OCI-LY1 (cell line): Measurements from ENCODE around the gene UBQLN4.

Experiments
- H2AFZ ChIP-seq: fragments of 200-600 bp; sonication (generic), shearing (Covaris generic); 2 replicates; pipeline ENCODE4 v1.6.0; 2014; ENCODE audit warnings: antibody characterized with exemption, mild to moderate bottlenecking, low read length
- H3F3A ChIP-seq: fragments of 200-600 bp; sonication (generic), shearing (Covaris generic); 2 replicates; pipeline ENCODE4 v1.6.0; 2014; ENCODE audit warnings: mild to moderate bottlenecking, antibody characterized with exemption, low read length, moderate library complexity; ENCODE audit not compliant: insufficient read depth
- H3K27ac ChIP-seq: fragments of 200-600 bp; sonication (generic); 2 replicates; pipeline ENCODE4 v1.5.1; 2014; ENCODE audit warnings: low read length, mixed run types, mild to moderate bottlenecking, low read depth; ENCODE audit not compliant: poor library complexity, severe bottlenecking
- H3K27me3 ChIP-seq: fragments of 200-600 bp; sonication (generic); 2 replicates; pipeline ENCODE4 v1.6.0; 2014; ENCODE audit warnings: antibody characterized with exemption, mild to moderate bottlenecking, low read length, moderate library complexity; ENCODE audit not compliant: insufficient read depth
- H3K36me3 ChIP-seq: fragments of 200-600 bp; sonication (generic); 2 replicates; pipeline ENCODE4 v1.6.1; 2014; ENCODE audit warnings: mild to moderate bottlenecking, antibody characterized with exemption, low read length, moderate library complexity, mixed read lengths; ENCODE audit not compliant: insufficient read depth
- H3K4me1 ChIP-seq: fragments of 200-600 bp; sonication (generic); 2 replicates; pipeline ENCODE4 v1.5.1; 2014; ENCODE audit warnings: mild to moderate bottlenecking, low read length, moderate library complexity; ENCODE audit not compliant: insufficient read depth, severe bottlenecking
- H3K4me2 ChIP-seq: fragments of 200-600 bp; sonication (generic), shearing (Covaris generic); 2 replicates; pipeline ENCODE4 v1.6.1; 2014; ENCODE audit warnings: low read length
- H3K4me3 ChIP-seq: fragments of 200-600 bp; sonication (generic); 2 replicates; pipeline ENCODE4 v1.5.1; 2014; ENCODE audit warnings: low read length, low read depth, mild to moderate bottlenecking, mixed read lengths; ENCODE audit not compliant: poor library complexity, severe bottlenecking
- H3K79me2 ChIP-seq: fragments of 200-600 bp; shearing (Covaris generic); 2 replicates; pipeline ENCODE4 v1.6.1; 2016; ENCODE audit warnings: mixed run types, low read length, mixed read lengths; ENCODE audit not compliant: insufficient read depth
- H3K9ac ChIP-seq: fragments of 200-600 bp; sonication (generic), shearing (Covaris generic); 2 replicates; pipeline ENCODE4 v1.6.1; 2014; ENCODE audit warnings: mild to moderate bottlenecking, low read length, mixed read lengths
- H3K9me2 ChIP-seq: fragments of 200-600 bp; sonication (generic), shearing (Covaris generic); 2 replicates; pipeline ENCODE4 v1.6.1; 2014; ENCODE audit warnings: low read depth, mild to moderate bottlenecking, low read length, mixed read lengths
- H3K9me3 ChIP-seq: fragments of 200-600 bp; shearing (Covaris generic); 2 replicates; pipeline ENCODE4 v1.6.1; 2014; ENCODE audit warnings: low read length, mixed read lengths
- H4K20me1 ChIP-seq: fragments of 200-600 bp; sonication (generic), shearing (Covaris generic); 2 replicates; pipeline ENCODE4 v1.6.0; 2016; ENCODE audit warnings: mild to moderate bottlenecking, low read length; ENCODE audit not compliant: insufficient read depth
- CTCF ChIP-seq: fragments of 200-600 bp; sonication (generic), shearing (Covaris generic); IDR thresholded peaks from 2 replicates; pipeline ENCODE4 v1.5.1; 2017; ENCODE audit warnings: mild to moderate bottlenecking, antibody characterized with exemption, low read length, moderate library complexity, mixed read lengths
- EZH2 ChIP-seq: fragments of 200-600 bp; sonication (generic), shearing (Covaris generic); IDR thresholded peaks from 2 replicates; pipeline ENCODE4 v1.8.0; 2017; ENCODE audit warnings: borderline replicate concordance, mixed run types, mild to moderate bottlenecking, antibody characterized with exemption, low read length, moderate library complexity, mixed read lengths

Gene UBQLN4

GRCh38 chr1:156075775-156076204 is 22.2 kb upstream of the UBQLN4 start:
- Histone ChIP-seq H4K20me1 (no peaks in the 10 kb centered on the region), H3K27ac (no peak overlapping the region), H3K9me2 (no peaks in the 10 kb centered on the region), H3K9me3 (no peaks in the 10 kb centered on the region), H3K27me3 (0 out of 2 replicates have a peak, but pooled peaks cover 1% of the 10 kb centered on the region), H3K4me2 (peak overlapping the region; percentile 90), H3K4me3 (peak overlapping the region; percentile 67), H3K36me3 (no peaks in the 10 kb centered on the region), H3K9ac (peak overlapping the region; percentile 69), H2AFZ (no peak overlapping the region), H3K79me2 (no peaks in the 10 kb centered on the region), H3F3A (0 out of 2 replicates have a peak, but pooled peaks cover 4% of the 10 kb centered on the region), H3K4me1 (peaks cover 22% of the 10 kb centered on the region)
- TF ChIP-seq EZH2: no peak
- TF ChIP-seq CTCF: no peak

- Histone ChIP-seq H3K27me3 (no peaks in the 10 kb centered on the region), H3K79me2 (no peaks in the 10 kb centered on the region), H3K36me3 (no peaks in the 10 kb centered on the region), H3K4me3 (no peak overlapping the region), H2AFZ (no peak overlapping the region), H3K9me2 (no peaks in the 10 kb centered on the region), H3F3A (0 out of 2 replicates have a peak, but pooled peaks cover 4% of the 10 kb centered on the region), H3K9ac (no peak overlapping the region), H3K9me3 (no peaks in the 10 kb centered on the region), H4K20me1 (no peaks in the 10 kb centered on the region), H3K4me1 (peaks cover 22% of the 10 kb centered on the region), H3K4me2 (no peak overlapping the region; the same call in 1 of the 2 replicates), H3K27ac (no peak overlapping the region)
- TF ChIP-seq EZH2: no peak
- TF ChIP-seq CTCF: no peak
Measured at GRCh38 chr1:156075162-156075561, 21.6 kb upstream of the UBQLN4 start.

- no peaks in the 10 kb centered on the region for H3K9me3 ChIP-seq
- no peak overlapping the region for H3K9ac ChIP-seq
- no peaks in the 10 kb centered on the region for H4K20me1 ChIP-seq
- no peaks in the 10 kb centered on the region for H3K36me3 ChIP-seq
- peaks cover 22% of the 10 kb centered on the region for H3K4me1 ChIP-seq
- no peak overlapping the region for H3K4me3 ChIP-seq
- TF ChIP-seq EZH2 (no peak), CTCF (no peak)
- H2AFZ ChIP-seq: no peak overlapping the region
- no peaks in the 10 kb centered on the region for H3K9me2 ChIP-seq
- no peak overlapping the region for H3K4me2 ChIP-seq
- no peaks in the 10 kb centered on the region for H3K79me2 ChIP-seq
- 0 out of 2 replicates have a peak, but pooled peaks cover 4% of the 10 kb centered on the region for H3F3A ChIP-seq
- no peak overlapping the region for H3K27ac ChIP-seq
- H3K27me3 ChIP-seq: no peaks in the 10 kb centered on the region
Measured at GRCh38 chr1:156074661-156075060, 21.1 kb upstream of the UBQLN4 start.
